GM23248 (cell line): ENCODE measurements around the gene ZIC5.
A peak's percentile ranks its signal among the peaks of the same experiment; 100 is the strongest.

Source experiments
- EZH2 ChIP-seq: fragments of 200-600 bp; sonication (generic); IDR thresholded peaks from 2 replicates; pipeline ENCODE4 v1.6.1; 2018; ENCODE audit warnings: antibody characterized with exemption, mild to moderate bottlenecking; ENCODE audit not compliant: insufficient read depth, poor library complexity, severe bottlenecking
- EZH2phosphoT487 ChIP-seq: fragments of 200-600 bp; sonication (generic); IDR thresholded peaks from 2 replicates; pipeline ENCODE4 v1.6.1; 2018; ENCODE audit warnings: antibody characterized with exemption, moderate library complexity, mild to moderate bottlenecking, low read depth; ENCODE audit not compliant: insufficient read depth

GRCh38 chr13:99984461-99985240, 13.1 kb upstream of the ZIC5 start:
- TF ChIP-seq EZH2 = peak; percentile 99
- TF ChIP-seq EZH2phosphoT487 = peak; percentile 88
